Stimulated activated effector memory CD8-positive, alpha-beta T cell treated with anti-CD3 and anti-CD28 coated beads, Interleukin-12 subunit alpha, Interleukin-12 subunit beta, amount 100 ng/mL, for 72 hours (primary cell): ENCODE data around the gene CAMK2N1.
"Not testable (repeated sequence)": the region's sequence is repeated elsewhere in the genome, so short reads cannot be mapped to it uniquely, and the experiment has no call there.

Experiments used
- ATAC-seq: fragments of 150-1000 bp; cut with Tn5 transposase; 2 replicates; pipeline ENCODE4 v1.10.0; 2021
- DNase-seq, 2 donors: peaks; one replicate each; pipeline ENCODE4 v3.0.0; 2021 to 2022; ENCODE audit warnings: low spot score in 2 of 2
- H3K27ac Mint-ChIP-seq: one replicate; pipeline ENCODE4 v1.8.0; 2022; ENCODE audit warnings: mild to moderate bottlenecking, mixed read lengths
- H3K36me3 Mint-ChIP-seq: one replicate; pipeline ENCODE4 v1.8.0; 2022; ENCODE audit warnings: mild to moderate bottlenecking, mixed read lengths
- H3K4me1 Mint-ChIP-seq: one replicate; pipeline ENCODE4 v1.8.0; 2022; ENCODE audit warnings: mixed read lengths
- H3K4me3 Mint-ChIP-seq: one replicate; pipeline ENCODE4 v1.8.0; 2022; ENCODE audit warnings: mild to moderate bottlenecking, mixed read lengths
- H3K9me3 Mint-ChIP-seq: one replicate; pipeline ENCODE4 v1.8.0; 2022; ENCODE audit warnings: mixed read lengths

The CAMK2N1 gene

GRCh38 chr1:20505488-20505887 lies 19.5 kb upstream of the CAMK2N1 start:
- peaks cover 55% of the 10 kb centered on the region for H3K36me3 Mint-ChIP-seq
- no peak for ATAC-seq
- peak overlapping the region; percentile 10 for H3K4me3 Mint-ChIP-seq
- no peak for DNase-seq
- peaks cover 15% of the 10 kb centered on the region for H3K4me1 Mint-ChIP-seq
- no peak overlapping the region for H3K27ac Mint-ChIP-seq
- no peaks in the 10 kb centered on the region for H3K9me3 Mint-ChIP-seq

GRCh38 chr1:20500716-20501115 lies 14.7 kb upstream of the CAMK2N1 start:
- H3K27ac Mint-ChIP-seq, result peak overlapping the region; percentile 64
- H3K4me3 Mint-ChIP-seq, result no peak overlapping the region

GRCh38 chr1:20499718-20500117 lies 13.7 kb upstream of the CAMK2N1 start:
- ATAC-seq (no peak), DNase-seq (no peak)
- no peak overlapping the region for H3K4me3 Mint-ChIP-seq
- H3K27ac Mint-ChIP-seq, result peak overlapping the region; percentile 64
- no peaks in the 10 kb centered on the region for H3K9me3 Mint-ChIP-seq
- H3K36me3 Mint-ChIP-seq, result peaks cover 57% of the 10 kb centered on the region
- peaks cover 14% of the 10 kb centered on the region for H3K4me1 Mint-ChIP-seq

More at GRCh38 chr1:20500716-20501115, 14.7 kb upstream of the CAMK2N1 start:
- Mint-ChIP-seq H3K36me3 (peaks cover 63% of the 10 kb centered on the region), H3K4me1 (peaks cover 14% of the 10 kb centered on the region), H3K9me3 (no peaks in the 10 kb centered on the region)
- no peak for DNase-seq
- ATAC-seq, result no peak

GRCh38 chr1:20499105-20499504 lies 13.1 kb upstream of the CAMK2N1 start:
- Mint-ChIP-seq H3K9me3 (no peaks in the 10 kb centered on the region), H3K4me1 (peaks cover 8% of the 10 kb centered on the region), H3K4me3 (no peak overlapping the region), H3K36me3 (peaks cover 53% of the 10 kb centered on the region), H3K27ac (peak overlapping the region; percentile 64)
- DNase-seq, result no peak
- no peak for ATAC-seq

GRCh38 chr1:20498116-20498515 lies 12.1 kb upstream of the CAMK2N1 start:
- DNase-seq (no peak), ATAC-seq (no peak)
- Mint-ChIP-seq H3K27ac (no peak overlapping the region), H3K9me3 (no peaks in the 10 kb centered on the region), H3K4me1 (peaks cover 6% of the 10 kb centered on the region), H3K4me3 (no peak overlapping the region), H3K36me3 (peaks cover 44% of the 10 kb centered on the region)

GRCh38 chr1:20497506-20497905 lies 11.5 kb upstream of the CAMK2N1 start:
- Mint-ChIP-seq H3K4me3 (no peak overlapping the region), H3K27ac (no peak overlapping the region), H3K36me3 (peaks cover 37% of the 10 kb centered on the region), H3K4me1 (peaks cover 6% of the 10 kb centered on the region), H3K9me3 (no peaks in the 10 kb centered on the region)
- DNase-seq (no peak), ATAC-seq (no peak)

GRCh38 chr1:20496725-20497383 lies 10.8 kb upstream of the CAMK2N1 start:
- Mint-ChIP-seq H3K36me3 (peaks cover 31% of the 10 kb centered on the region), H3K27ac (peak overlapping the region; percentile 61)
- not testable (repeated sequence) for H3K4me1 Mint-ChIP-seq, ATAC-seq, DNase-seq, H3K4me3 Mint-ChIP-seq, H3K9me3 Mint-ChIP-seq

GRCh38 chr1:20496241-20496661 lies 10.2 kb upstream of the CAMK2N1 start:
- DNase-seq (no peak), ATAC-seq (peak; percentile 69)
- no peak overlapping the region for H3K4me3 Mint-ChIP-seq
- H3K9me3 Mint-ChIP-seq, result no peaks in the 10 kb centered on the region
- peaks cover 25% of the 10 kb centered on the region for H3K36me3 Mint-ChIP-seq
- peak overlapping the region; percentile 61 for H3K27ac Mint-ChIP-seq
- peaks cover 6% of the 10 kb centered on the region for H3K4me1 Mint-ChIP-seq

- Mint-ChIP-seq H3K36me3 (peaks cover 19% of the 10 kb centered on the region), H3K4me1 (peaks cover 6% of the 10 kb centered on the region), H3K27ac (peak overlapping the region; percentile 61), H3K9me3 (no peaks in the 10 kb centered on the region), H3K4me3 (no peak overlapping the region)
- ATAC-seq (no peak), DNase-seq (no peak)
Measured at GRCh38 chr1:20495661-20496060, 9.7 kb upstream of the CAMK2N1 start.

GRCh38 chr1:20494609-20495311 lies 8.8 kb upstream of the CAMK2N1 start:
- DNase-seq (no peak), ATAC-seq (no peak)
- Mint-ChIP-seq H3K27ac (no peak overlapping the region), H3K36me3 (peaks cover 10% of the 10 kb centered on the region), H3K4me3 (no peak overlapping the region), H3K4me1 (peaks cover 6% of the 10 kb centered on the region), H3K9me3 (no peaks in the 10 kb centered on the region)

- Mint-ChIP-seq H3K9me3 (no peaks in the 10 kb centered on the region), H3K4me3 (no peak overlapping the region), H3K4me1 (peaks cover 6% of the 10 kb centered on the region), H3K36me3 (peaks cover 3% of the 10 kb centered on the region), H3K27ac (no peak overlapping the region)
- peak; percentile 76 to 92 for DNase-seq
- peak; percentile 64 for ATAC-seq
Measured at GRCh38 chr1:20493839-20494608, 8.0 kb upstream of the CAMK2N1 start.

GRCh38 chr1:20493309-20493708 lies 7.3 kb upstream of the CAMK2N1 start:
- no peak for DNase-seq
- H3K4me1 Mint-ChIP-seq, result peaks cover 6% of the 10 kb centered on the region
- no peak overlapping the region for H3K27ac Mint-ChIP-seq
- H3K9me3 Mint-ChIP-seq, result no peaks in the 10 kb centered on the region
- no peak overlapping the region for H3K4me3 Mint-ChIP-seq
- no peak for ATAC-seq
- H3K36me3 Mint-ChIP-seq, result no peaks in the 10 kb centered on the region

GRCh38 chr1:20492751-20493150 lies 6.7 kb upstream of the CAMK2N1 start:
- Mint-ChIP-seq H3K4me1 (peaks cover 6% of the 10 kb centered on the region), H3K27ac (no peak overlapping the region), H3K4me3 (no peak overlapping the region), H3K9me3 (no peaks in the 10 kb centered on the region), H3K36me3 (no peaks in the 10 kb centered on the region)
- ATAC-seq (no peak), DNase-seq (no peak)

GRCh38 chr1:20491866-20492265 lies 5.9 kb upstream of the CAMK2N1 start:
- no peak overlapping the region for H3K4me3 Mint-ChIP-seq
- no peaks in the 10 kb centered on the region for H3K9me3 Mint-ChIP-seq
- DNase-seq, result no peak
- no peaks in the 10 kb centered on the region for H3K36me3 Mint-ChIP-seq
- ATAC-seq, result no peak
- peaks cover 13% of the 10 kb centered on the region for H3K4me1 Mint-ChIP-seq
- H3K27ac Mint-ChIP-seq, result no peak overlapping the region

GRCh38 chr1:20491178-20491577 lies 5.2 kb upstream of the CAMK2N1 start:
- no peak for DNase-seq
- no peak overlapping the region for H3K27ac Mint-ChIP-seq
- H3K4me3 Mint-ChIP-seq, result no peak overlapping the region
- no peaks in the 10 kb centered on the region for H3K9me3 Mint-ChIP-seq
- ATAC-seq, result no peak
- H3K4me1 Mint-ChIP-seq, result peaks cover 14% of the 10 kb centered on the region
- no peaks in the 10 kb centered on the region for H3K36me3 Mint-ChIP-seq
